Effector memory CD8-positive, alpha-beta T cell (primary cell): ENCODE data around the gene ITK.

Experiments
- ATAC-seq: fragments of 150-1000 bp; cut with Tn5 transposase; replicated peaks from 2 replicates; pipeline ENCODE4 v1.10.0; 2021; ENCODE audit warnings: mild to moderate bottlenecking, moderate library complexity
- DNase-seq, 3 experiments: peaks; one replicate each; pipeline ENCODE4 v3.0.0; 2021
- H3K27ac Mint-ChIP-seq, 2 donors: one replicate each; pipeline ENCODE4 v1.8.0; 2022; ENCODE audit warnings: mild to moderate bottlenecking in 2 of 2, mixed read lengths in 2 of 2, moderate library complexity in 2 of 2
- H3K27me3 Mint-ChIP-seq, 2 donors: one replicate each; pipeline ENCODE4 v1.8.0; 2022; ENCODE audit warnings: mixed read lengths in 2 of 2
- H3K36me3 Mint-ChIP-seq: one replicate; pipeline ENCODE4 v1.8.0; 2022; ENCODE audit warnings: mild to moderate bottlenecking, moderate library complexity, mixed read lengths; ENCODE audit not compliant: insufficient read depth
- H3K4me1 Mint-ChIP-seq, 2 donors: one replicate each; pipeline ENCODE4 v1.8.0; 2022; ENCODE audit warnings: low read depth in 2 of 2, mixed read lengths in 2 of 2
- H3K4me3 Mint-ChIP-seq, 2 donors: one replicate each; pipeline ENCODE4 v1.8.0; 2022; ENCODE audit warnings: mild to moderate bottlenecking in 2 of 2, mixed read lengths in 2 of 2, moderate library complexity in 2 of 2
- H3K9me3 Mint-ChIP-seq, 2 donors: one replicate each; pipeline ENCODE4 v1.8.0; 2022; ENCODE audit warnings: mixed read lengths in 2 of 2
- total RNA-seq, 9 experiments: gene quantifications; one replicate each; lab custom pipeline; 2026; lab: John Stamatoyannopoulos, UW

Gene ITK
- 364 to 1,155 (median 682) reads per million in 9 experiments for total RNA-seq

DNA sequence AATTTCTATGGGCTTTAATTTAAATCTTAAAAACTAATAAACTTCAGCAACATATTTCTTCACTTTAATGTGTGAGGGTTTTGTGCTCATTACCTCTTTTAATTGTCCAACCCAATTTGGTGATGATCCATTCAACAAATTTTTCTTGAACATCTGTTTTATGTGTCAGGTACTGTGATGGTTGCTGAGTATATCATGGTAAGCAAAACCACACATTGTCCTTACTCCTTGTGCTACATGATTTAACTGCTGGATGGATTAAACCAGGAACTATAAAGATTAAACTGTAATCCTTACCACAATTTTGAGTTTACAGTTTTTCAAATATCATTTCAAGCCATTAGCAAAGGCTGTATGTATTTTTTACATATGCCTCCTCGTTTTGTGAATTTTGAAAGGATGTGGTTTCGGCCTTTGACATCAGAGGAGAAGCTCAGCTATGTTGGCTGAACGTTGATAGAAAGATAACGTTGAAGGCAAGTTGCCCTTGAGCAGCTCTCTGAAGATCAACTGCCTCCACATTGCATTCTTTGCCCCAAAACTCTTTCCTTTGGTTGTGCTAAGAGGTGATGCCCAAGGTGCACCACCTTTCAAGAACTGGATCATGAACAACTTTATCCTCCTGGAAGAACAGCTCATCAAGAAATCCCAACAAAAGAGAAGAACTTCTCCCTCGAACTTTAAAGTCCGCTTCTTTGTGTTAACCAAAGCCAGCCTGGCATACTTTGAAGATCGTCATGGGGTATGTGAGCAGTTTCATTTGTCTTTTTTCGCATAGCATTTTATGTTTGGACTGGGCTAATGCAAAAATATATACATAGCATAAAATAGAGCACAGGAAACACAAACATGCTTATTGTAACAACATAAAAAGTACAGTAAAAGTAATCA lies at the start of gene ITK:
ITK (plus strand) TSS at position 467 of the 891 bp plus-strand sequence; CDS start at position 605, 138 bp downstream.
- Mint-ChIP-seq H3K27ac (peak within 1 kb of the TSS; percentile 85 to 87), H3K4me1 (peaks cover 34 to 50% of the 10 kb centered on the region in 2 donors), H3K27me3 (no peaks in the 10 kb centered on the region), H3K36me3 (peaks cover 32% of the 10 kb centered on the region), H3K4me3 (peak within 1 kb of the TSS; percentile 75 to 98), H3K9me3 (no peaks in the 10 kb centered on the region)
- ATAC-seq (peak; percentile 91), DNase-seq (peak; percentile 40 to 52 (median 49))

DNA sequence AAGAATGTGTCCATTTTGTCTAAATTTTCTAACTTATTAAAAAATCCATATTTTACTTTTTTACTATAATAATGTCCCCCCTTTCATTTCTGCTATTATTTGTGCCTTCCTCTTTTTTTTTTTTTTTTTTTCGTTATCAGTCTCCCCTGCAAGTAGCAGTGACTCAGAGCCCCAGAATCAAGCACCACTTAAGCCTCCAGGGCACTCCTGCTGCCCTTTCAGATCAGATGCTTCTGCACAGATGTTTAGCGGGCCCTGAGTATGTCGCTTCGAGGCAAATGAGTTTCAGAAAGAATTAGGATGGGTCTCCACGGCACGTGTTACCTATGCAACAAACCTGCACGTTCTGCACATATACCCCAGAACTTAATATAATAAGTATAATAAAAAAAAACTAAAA lies 49.7 kb upstream of the ITK start:
- Mint-ChIP-seq H3K36me3 (no peaks in the 10 kb centered on the region), H3K27ac (no peak overlapping the region), H3K9me3 (no peaks in the 10 kb centered on the region), H3K4me3 (no peak overlapping the region), H3K4me1 (peaks cover 4 to 6% of the 10 kb centered on the region in 2 donors), H3K27me3 (no peaks in the 10 kb centered on the region)
- ATAC-seq (no peak), DNase-seq (no peak)

DNA sequence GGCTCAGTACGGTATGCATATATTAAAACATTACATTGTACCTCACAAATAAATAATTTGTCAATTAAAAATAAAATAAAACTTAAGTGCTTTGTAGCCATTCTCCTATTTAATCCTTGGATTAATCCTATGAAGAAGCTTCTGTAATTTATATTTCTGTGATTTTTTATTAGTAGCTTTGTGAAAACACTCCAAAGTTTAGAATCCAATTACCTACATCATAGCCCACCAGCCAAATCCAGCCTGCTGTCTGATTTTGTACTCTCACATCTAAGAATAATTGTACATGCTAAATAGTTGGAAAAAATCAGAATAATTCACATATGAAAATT lies 48.4 kb upstream of the ITK start:
- no peaks in the 10 kb centered on the region for H3K9me3 Mint-ChIP-seq
- peaks cover 8 to 10% of the 10 kb centered on the region in 2 donors for H3K4me1 Mint-ChIP-seq
- peak overlapping the region in 1 of 2 donors; percentile 69 for H3K27ac Mint-ChIP-seq
- ATAC-seq = no peak
- no peak for DNase-seq
- H3K4me3 Mint-ChIP-seq = no peak overlapping the region
- H3K27me3 Mint-ChIP-seq = no peaks in the 10 kb centered on the region
- peaks cover 6% of the 10 kb centered on the region for H3K36me3 Mint-ChIP-seq

DNA sequence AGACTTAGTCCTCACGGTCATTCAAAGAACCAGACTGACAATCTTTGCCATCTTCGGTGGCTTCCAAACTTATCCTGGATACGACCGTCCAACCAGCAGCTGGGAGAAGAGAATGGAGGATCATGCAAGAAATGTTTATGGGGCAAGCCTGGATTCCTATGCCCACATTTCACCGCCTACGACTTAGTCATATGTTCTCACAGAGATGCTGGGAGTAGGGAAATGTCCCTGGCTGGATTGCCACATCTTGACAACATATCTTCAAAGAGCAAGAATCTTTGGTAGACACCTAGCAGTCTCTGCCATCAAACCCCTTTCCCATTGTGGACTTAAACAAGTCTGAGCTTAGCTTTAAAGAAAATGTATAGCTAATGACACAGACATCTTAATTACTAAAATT lies 42.9 kb upstream of the ITK start:
- Mint-ChIP-seq H3K27ac (no peak overlapping the region), H3K36me3 (peaks cover 23% of the 10 kb centered on the region)
- DNase-seq = no peak

DNA sequence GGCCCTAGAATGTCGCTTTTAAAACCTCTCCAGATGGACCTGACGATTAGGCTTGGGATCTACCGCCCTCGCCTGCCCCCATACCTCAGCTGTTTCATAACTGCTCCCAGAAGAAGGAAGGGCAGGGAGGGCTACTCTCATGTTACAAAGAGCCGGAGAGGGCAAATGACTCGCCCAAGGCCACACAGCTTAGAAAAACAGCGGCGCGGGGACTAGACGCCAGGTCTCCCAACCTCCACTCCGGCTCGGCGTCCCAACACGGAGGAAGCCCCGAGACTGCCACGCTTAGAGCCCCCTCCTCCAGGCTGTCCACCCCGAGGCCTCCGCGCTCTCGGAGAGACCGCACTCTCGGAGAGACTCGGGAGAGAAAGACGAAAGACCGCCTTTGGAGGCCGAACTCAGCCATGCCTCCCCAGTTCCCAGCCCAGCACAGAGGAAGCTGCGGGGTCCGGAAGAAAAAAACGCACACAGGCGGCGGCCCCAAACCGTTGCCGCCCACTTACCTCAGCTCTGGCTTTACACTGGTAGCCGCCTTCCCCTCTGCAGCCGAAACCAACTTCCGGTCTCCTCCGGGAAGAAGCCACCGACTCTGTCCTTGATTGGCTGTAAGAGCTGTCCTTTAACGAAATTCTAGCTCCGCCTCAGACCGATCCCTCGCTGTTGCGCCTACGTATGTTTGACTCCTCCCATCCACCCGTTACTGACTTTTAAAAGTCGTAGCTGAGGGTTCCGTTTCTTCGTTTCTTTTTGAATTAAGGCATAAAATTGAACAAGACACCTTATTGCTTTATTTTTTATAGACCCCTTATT lies 38.1 kb upstream of the ITK start, which contains the start of gene MED7:
MED7 (minus strand) TSS at position 549 of the 810 bp plus-strand sequence. CDS start 3,434 bp downstream, outside the sequence.
- ATAC-seq = peak; percentile 96
- Mint-ChIP-seq H3K27me3 (no peaks in the 10 kb centered on the region), H3K4me1 (peaks cover 28 to 29% of the 10 kb centered on the region in 2 donors)

More for the DNA sequence above, 42.9 kb upstream of the ITK start:
- H3K9me3 Mint-ChIP-seq = no peaks in the 10 kb centered on the region
- peaks cover 28 to 32% of the 10 kb centered on the region in 2 donors for H3K4me1 Mint-ChIP-seq
- H3K27me3 Mint-ChIP-seq = no peaks in the 10 kb centered on the region
- no peak overlapping the region for H3K4me3 Mint-ChIP-seq
- no peak for ATAC-seq

DNA sequence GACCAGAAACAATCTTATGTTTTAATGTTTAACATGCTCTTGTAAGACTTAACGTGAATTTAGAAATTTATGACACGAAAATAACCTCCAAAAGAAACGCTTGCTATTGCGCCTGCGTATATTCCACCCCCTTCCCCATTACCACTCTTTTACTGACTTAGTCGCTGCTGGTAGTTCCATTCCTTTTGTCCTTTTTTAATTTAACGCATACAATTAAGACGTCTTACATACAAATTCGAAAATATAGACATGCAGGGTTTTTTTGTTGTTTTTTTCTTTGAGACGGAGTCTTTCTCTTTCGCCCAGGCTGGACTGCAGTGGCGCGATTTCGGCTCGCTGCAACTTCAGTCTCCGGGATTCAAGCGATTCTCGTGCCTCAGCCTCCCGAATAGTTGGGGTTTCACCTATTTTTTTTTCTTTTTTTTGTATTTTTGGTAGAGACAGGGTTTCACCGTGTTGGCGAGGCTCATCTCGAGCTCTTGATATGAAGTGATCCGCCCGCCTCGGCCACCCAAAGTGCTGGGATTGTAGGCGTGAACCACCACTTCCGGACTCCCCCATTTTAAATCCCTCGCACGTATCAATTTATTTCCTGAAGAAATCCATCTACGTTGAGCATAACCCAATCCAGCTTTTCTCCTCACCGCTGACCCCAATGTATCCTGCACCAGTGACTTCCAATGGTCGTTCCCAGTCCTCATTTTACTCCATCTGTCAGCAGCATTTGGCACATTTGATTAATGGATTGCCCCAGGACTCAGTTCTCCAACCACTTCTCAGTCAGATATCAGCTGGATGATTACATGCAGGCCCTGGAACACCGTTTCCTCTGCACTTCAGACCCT lies 37.3 kb upstream of the ITK start:
- DNase-seq (peak; percentile 27 to 37 (median 30)), ATAC-seq (peak; percentile 44)
- H3K9me3 Mint-ChIP-seq = no peaks in the 10 kb centered on the region
- peak overlapping the region; percentile 96 to 97 for H3K4me3 Mint-ChIP-seq
- peaks cover 30% of the 10 kb centered on the region for H3K36me3 Mint-ChIP-seq
- no peaks in the 10 kb centered on the region for H3K27me3 Mint-ChIP-seq
- H3K4me1 Mint-ChIP-seq = peaks cover 28 to 33% of the 10 kb centered on the region in 2 donors
- peak overlapping the region; percentile 98 for H3K27ac Mint-ChIP-seq

More for the DNA sequence above, 38.1 kb upstream of the ITK start, which contains the start of gene MED7:
- Mint-ChIP-seq H3K9me3 (no peaks in the 10 kb centered on the region), H3K36me3 (peaks cover 30% of the 10 kb centered on the region), H3K27ac (peak within 1 kb of the TSS; percentile 98), H3K4me3 (peak within 1 kb of the TSS; percentile 96 to 97)
- peak; percentile 91 to 92 (median 91) for DNase-seq

- Mint-ChIP-seq H3K9me3 (no peaks in the 10 kb centered on the region), H3K36me3 (peaks cover 3% of the 10 kb centered on the region), H3K4me3 (peak overlapping the region; percentile 25 to 55), H3K4me1 (peaks cover 10 to 18% of the 10 kb centered on the region in 2 donors), H3K27me3 (no peaks in the 10 kb centered on the region), H3K27ac (peak overlapping the region; percentile 89 to 97)
- DNase-seq = peak; percentile 85 to 91 (median 86)
- ATAC-seq = peak; percentile 98
Observed at GRCh38 chr5:157148734-157149615, 31.7 kb upstream of the ITK start.

GRCh38 chr5:157150995-157151394 lies 29.6 kb upstream of the ITK start:
- Mint-ChIP-seq H3K4me1 (peaks cover 21 to 33% of the 10 kb centered on the region in 2 donors), H3K27me3 (no peaks in the 10 kb centered on the region), H3K36me3 (peaks cover 2% of the 10 kb centered on the region), H3K9me3 (no peaks in the 10 kb centered on the region), H3K27ac (no peak overlapping the region), H3K4me3 (no peak overlapping the region)
- ATAC-seq (no peak), DNase-seq (no peak)

GRCh38 chr5:157155297-157155696 lies 25.3 kb upstream of the ITK start:
- no peak for DNase-seq
- H3K4me1 Mint-ChIP-seq = peaks cover 32 to 51% of the 10 kb centered on the region in 2 donors
- no peaks in the 10 kb centered on the region for H3K9me3 Mint-ChIP-seq
- H3K27me3 Mint-ChIP-seq = no peaks in the 10 kb centered on the region
- H3K27ac Mint-ChIP-seq = peak overlapping the region; percentile 92 to 95
- H3K36me3 Mint-ChIP-seq = peaks cover 2% of the 10 kb centered on the region
- ATAC-seq = no peak
- H3K4me3 Mint-ChIP-seq = peak overlapping the region; percentile 77 to 82

DNA sequence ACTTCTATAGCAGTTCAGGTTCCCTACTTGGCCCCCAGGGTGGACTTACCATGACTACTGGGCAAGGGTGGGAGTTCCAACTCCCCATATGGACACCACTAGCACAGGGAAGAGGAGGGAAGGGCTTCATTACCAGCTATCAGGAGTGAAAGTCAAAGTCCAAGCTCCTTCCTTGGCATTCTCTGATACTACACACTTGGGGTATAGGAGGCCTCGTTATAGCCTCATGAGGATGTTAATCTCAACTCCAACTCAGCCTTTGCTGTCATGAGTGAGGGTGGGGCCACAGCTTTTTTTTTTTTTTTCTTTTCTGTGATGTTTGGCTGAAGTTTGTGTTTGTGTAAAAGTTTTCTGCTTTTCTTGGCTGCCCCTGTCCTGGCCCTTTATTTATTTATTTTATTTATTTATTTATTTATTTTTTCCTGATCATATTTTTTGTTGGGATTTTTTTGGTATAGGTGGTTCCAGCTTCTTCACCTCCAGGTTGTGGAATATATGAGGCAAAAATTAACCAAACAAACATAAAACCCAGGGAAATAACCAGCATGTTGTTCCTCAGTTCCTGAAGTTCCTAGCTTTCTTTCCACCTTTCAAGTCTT lies 23.2 kb upstream of the ITK start:
- Mint-ChIP-seq H3K4me3 (no peak overlapping the region), H3K9me3 (no peaks in the 10 kb centered on the region), H3K27me3 (no peaks in the 10 kb centered on the region), H3K4me1 (peaks cover 35 to 51% of the 10 kb centered on the region in 2 donors), H3K36me3 (no peaks in the 10 kb centered on the region), H3K27ac (peak overlapping the region in 1 of 2 donors; percentile 91)
- ATAC-seq (no peak), DNase-seq (no peak)

- peaks cover 33 to 47% of the 10 kb centered on the region in 2 donors for H3K4me1 Mint-ChIP-seq
- H3K4me3 Mint-ChIP-seq = peak overlapping the region; percentile 0 to 77
- peak overlapping the region; percentile 91 for H3K27ac Mint-ChIP-seq
- ATAC-seq = peak; percentile 75
- DNase-seq = peak in 2 of 3 experiments; percentile 15 to 18
- no peaks in the 10 kb centered on the region for H3K27me3 Mint-ChIP-seq
- no peaks in the 10 kb centered on the region for H3K36me3 Mint-ChIP-seq
- no peaks in the 10 kb centered on the region for H3K9me3 Mint-ChIP-seq
Observed at GRCh38 chr5:157159209-157159751, 21.4 kb upstream of the ITK start.
